GM18861 (cell line): ENCODE results near the gene NRL.

Experiments used
- ATAC-seq: cut with Tn5 transposase; IDR thresholded peaks from one replicate; pipeline ENCODE4 v1.9.1; 2021; ENCODE audit not compliant: unreplicated experiment

The NRL gene

DNA sequence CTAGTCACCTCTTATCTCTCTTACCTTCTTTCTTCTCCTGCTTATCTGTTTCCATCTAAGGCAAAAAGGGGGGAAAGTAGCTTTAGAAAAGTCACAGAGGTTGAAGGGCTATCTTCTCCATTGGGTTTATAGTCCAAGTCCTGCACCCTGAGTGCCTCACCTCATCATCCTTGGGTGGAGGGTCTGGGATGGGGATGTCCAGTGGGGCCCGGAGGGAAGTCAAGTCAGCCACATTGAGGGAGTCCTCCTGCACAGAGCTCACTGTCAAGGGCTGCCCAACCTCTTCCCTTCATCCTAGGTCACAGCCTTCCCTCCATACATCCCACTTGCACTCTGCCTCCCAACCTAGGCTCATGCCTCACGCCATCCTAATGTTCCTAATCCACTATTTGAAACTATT is 30.5 kb upstream of the NRL start:
- ATAC-seq = no peak

DNA sequence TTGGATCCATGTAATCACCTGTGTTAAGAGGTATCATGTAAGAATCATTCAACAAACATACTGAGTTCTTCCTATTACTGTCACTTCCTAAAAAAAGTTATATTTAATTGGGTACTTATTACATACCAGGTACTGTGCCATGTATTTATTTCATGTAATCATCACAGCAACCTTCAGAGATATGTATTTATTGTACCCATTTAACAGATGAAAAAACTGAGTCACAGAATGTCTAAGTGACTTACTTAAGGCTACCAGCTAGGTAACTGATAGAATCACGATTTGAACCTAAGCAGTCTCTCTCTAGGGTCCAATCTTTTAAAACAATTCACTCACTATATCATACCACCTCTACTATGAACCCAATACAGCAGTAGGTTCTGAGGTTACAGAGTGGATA is 29.7 kb upstream of the NRL start:
- ATAC-seq = no peak

DNA sequence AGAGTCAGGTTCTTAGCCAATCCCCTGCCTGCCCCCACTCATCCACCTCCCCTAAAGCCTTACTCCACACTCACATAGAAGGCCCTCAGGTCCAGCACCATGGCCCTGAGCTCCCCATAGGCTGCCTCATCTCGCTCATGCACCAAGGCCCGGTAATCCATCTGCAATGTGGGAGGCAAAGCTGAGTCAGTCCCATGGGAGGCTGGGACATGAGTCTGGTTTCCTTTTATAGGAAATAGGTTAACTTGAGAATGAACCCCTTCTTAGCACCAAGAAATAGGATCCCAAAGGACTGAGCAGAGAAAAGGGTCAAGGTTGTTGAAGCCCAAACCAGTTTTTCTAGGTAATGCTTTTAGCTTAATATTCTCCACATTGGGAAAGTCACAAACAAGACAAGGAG is 28.8 kb upstream of the NRL start:
- no peak for ATAC-seq

DNA sequence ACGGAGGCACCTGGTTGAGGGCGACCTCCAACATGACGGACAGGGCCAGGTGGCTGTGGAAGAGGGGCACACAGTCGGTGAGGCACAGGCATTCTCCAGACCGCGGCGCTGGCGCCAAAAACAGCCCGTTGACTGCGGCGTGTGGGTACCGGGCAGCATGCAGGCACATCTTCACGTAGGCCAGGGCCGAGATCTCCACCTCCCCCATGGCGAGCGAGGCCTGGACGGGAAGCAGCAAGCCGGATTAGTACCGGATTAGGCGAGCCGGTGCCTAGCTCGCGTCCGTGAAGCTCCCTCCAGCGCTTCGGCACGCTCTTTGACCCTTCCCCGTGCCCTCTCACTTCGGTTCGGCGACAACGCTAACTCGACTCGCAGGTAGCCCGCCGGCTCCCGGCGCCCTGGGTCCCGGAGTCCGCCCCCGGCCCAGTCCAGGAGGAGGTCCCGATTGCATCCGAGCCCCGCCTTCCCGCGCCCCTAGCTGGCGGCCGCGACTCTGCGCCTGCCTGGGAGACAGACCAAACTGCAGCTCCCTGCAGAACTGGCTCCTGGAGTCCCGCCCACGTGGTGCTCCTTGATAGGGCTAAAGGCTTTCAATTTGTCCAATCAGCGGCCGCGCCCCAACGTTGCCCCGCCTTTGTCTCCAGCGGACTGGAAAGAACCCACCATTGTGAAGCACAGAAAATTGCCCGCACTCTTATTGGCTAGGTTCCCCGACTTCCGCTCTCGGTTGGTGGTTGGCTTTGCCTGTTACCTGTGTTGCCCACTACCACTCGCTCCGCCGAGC is 26.5 kb upstream of the NRL start, which contains the start of gene EMC9:
Gene EMC9, minus strand, starts transcription at position 495 of the 784 bp plus-strand sequence. Its CDS starts 287 bp downstream, at position 208.
- ATAC-seq = peak; percentile 79

DNA sequence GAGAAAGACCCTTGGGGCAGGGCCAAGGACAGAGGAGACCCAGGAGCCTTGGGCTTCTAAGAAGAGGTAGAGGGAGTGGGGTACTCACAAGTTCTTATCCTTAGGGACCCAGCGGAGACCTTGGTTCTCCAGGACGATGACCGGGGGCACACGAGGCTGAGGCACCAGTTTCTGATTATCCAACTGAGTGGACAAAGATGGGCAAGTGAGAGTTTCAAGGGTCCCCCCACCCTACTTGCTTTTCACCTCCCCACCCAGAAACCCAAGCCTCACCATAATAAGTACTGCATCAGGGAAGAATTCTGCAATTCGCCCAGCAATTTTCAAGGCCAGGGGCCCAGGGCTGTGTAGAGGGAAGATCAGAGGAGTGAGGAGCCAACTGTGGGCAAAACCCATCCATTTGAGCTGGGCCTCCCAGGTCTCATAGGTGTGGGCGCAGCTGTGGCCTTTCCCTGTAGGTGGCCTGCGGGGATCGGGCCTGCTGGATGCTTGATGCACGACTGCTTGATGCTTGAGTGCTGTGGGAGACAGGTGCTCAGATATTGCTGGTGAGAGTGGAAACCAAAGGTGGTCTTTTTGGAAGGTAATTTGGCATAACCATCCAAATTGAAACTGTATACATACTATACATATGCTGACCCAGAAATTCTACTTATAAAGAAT is 24.7 kb upstream of the NRL start:
- ATAC-seq = no peak

DNA sequence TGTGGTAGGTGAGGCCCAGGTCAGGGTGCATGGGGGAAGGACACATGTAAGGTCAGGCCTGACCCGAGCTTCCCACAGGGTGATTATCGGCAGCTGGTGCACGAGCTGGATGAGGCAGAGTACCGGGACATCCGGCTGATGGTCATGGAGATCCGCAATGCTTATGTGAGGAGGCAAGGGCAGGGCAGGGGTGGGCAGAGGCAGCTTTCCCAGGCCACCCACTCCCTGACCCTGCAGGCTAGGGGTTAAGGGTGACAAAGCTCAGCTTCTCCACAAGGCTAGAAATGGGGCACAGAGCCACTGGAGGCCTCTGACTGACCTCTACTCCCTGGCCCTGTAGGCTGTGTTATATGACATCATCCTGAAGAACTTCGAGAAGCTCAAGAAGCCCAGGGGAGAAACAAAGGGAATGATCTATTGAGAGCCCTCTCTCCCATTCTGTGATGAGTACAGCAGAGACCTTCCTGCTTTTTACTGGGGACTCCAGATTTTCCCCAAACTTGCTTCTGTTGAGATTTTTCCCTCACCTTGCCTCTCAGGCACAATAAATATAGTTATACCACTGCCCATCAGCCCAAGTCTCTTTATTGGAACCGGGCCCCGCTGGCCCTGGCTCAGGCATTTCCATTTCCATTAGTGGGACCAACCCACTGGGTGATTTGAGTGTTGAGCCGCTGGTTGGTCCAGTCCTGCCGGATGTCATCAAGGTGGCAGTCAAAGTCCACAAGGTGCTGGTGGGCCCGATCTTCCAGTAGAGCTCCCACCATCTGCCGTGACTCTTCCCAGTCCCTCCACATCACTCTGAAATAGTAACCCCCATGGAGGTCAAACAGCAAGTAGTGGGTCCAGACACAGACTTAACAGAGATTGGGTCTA is 23.9 kb upstream of the NRL start:
- no peak for ATAC-seq

DNA sequence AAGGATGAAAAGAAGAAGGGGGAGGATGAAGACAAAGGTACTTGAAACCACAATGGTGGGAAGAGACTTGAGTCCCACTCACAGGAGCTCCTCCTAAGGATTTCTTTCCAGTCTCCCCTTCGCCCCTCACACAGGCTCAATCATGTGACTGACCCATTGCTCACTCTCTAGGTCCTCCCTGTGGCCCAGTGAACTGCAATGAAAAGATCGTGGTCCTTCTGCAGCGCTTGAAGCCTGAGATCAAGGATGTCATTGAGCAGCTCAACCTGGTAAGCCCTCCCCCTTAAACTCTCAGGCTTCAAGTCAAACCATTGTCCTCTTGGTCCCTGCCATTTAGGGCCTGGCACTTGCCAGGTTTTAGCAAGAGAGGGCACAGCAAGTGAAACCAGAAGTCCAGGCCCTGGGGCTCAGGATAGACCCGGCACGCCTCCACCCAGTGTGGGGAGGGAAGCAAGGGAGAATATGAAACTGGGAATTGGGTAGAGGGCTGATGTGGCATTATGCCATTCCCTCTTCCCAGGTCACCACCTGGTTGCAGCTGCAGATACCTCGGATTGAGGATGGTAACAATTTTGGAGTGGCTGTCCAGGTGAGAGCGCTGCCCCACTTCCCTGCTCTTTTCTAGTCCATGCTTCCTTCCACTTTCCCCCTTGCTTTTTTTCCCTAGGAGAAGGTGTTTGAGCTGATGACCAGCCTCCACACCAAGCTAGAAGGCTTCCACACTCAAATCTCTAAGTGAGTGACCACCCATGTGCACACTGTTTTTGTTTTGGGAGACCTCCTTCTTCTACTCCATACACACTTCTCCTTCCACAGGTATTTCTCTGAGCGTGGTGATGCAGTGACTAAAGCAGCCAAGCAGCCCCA is 23.0 kb upstream of the NRL start:
- ATAC-seq = no peak

DNA sequence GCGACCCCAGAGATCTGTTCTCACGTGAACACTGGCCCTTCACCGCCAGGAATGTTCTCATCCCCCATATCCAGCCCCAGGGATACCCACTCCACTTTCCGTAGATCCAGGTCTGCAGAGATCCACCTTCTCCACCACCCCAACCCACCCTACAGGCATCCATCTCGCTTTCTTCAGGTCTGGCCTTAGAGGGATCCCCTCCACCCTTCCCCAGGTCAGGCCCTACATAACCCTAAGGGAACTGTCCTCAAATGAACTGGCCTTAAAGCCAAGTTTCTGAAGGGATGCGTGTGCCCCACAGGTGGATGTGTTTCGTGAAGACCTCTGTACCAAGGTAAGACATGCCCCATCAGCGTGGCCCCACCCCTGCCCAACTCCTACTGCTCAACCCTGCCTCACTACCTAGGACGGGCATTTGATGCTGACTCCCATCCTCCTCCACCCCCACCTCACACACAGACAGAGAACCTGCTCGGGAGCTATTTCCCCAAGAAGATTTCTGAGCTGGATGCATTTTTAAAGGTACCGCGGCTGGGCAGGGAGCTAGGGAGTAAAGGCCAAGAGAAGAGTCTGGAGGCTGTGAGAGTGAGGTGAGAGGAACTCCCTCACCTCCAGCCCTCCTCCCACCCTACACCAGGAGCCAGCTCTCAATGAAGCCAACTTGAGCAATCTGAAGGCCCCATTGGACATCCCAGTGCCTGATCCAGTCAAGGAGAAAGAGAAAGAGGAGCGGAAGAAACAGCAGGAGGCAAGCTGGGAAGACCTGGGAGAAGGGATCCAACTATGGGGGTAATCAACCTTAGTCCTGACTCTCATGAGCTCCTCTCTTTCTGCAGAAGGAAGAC is 22.2 kb upstream of the NRL start:
- ATAC-seq = no peak

DNA sequence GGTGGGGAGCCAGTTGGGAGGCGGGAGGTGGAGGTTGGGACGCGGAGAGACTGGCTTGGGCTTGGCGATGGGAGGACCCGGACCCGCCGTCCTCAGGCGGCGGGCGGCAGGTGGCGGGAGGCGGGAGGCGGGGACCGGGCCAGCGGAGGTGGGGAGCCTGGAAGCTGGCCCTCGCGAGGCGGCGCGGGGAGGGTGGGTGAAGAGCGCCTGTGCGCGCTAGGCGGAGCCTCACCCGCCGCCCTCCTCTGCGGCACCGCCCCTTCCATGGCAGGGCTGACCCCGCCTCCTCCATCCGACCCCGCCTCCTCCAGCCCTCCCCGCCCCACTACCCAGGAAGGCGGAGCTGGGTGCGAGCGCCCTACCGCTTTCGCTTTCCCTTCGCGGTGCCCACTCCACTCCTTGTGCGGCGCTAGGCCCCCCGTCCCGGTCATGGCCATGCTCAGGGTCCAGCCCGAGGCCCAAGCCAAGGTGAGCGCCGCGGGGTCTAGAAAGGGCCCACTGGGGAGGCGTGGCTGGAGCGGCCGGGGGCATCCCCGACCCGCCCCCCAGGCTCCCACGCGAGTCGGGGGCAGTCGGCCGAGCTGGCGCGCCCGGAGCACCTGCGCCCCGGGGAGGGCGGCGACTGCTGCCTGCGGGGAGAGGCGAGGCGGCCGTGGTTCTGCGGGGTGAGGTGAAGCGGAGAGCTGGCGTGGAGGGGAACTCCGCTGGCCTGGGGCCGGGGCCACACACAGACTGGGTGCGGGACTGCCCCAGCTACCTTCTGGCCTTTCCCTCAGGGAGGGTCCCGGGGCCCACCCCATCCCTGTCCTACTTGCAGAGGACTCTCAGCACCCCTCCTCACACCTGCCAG is 21.3 kb upstream of the NRL start, which contains the start of gene PSME1:
Gene PSME1, plus strand, starts transcription at position 361 of the 850 bp plus-strand sequence. Its CDS starts 69 bp downstream, at position 430.
- peak; percentile 76 for ATAC-seq

DNA sequence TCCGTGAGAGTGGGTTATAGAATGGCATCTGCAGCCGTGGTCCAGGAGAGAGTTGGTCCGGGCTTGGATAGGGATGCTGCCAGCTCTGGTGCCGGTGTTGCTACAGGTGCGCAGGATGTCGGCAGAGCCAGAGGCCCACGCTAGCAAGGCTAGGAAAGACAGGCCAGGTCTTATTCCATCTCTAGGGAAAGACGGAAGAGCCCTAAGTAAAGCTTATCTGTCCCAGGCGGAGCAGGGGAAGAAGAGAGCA is 20.8 kb upstream of the NRL start:
- ATAC-seq = no peak

DNA sequence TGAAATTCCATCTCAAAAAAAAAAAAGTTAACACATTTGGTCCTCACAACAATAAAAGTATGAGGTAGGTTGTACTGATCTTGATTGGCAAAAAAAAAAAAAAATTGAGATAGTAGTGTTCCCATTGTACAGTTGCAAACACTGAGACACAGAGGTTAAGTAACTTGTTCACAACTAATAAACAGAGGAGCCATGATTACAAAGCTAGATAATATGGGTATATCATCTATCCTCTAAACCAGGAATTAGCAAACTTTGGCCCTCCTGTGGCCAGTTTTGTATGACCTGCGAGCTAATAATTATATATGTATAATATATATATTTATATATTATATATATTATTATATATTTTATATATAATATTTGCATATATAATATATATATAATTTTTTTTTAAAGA is 19.0 kb upstream of the NRL start:
- no peak for ATAC-seq

DNA sequence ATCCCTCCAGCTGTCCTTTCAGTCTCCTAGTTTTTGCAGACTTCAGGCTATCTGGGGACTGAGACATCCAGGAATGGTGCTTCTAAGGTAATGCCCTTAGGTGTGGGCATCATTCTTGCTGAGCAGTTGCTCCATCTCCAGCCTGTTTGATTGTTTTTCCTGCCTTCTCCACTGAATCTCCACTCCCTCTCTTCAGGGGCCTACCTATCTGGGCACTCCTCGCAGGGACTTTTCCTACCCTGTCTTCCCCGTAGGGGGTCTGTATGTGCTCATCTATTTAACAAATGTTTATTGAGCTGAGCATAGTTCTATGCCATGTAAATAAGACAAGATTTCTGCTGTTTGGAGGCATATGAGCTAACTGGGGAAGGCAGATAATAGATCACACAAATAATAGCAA is 18.2 kb upstream of the NRL start:
- ATAC-seq = no peak

DNA sequence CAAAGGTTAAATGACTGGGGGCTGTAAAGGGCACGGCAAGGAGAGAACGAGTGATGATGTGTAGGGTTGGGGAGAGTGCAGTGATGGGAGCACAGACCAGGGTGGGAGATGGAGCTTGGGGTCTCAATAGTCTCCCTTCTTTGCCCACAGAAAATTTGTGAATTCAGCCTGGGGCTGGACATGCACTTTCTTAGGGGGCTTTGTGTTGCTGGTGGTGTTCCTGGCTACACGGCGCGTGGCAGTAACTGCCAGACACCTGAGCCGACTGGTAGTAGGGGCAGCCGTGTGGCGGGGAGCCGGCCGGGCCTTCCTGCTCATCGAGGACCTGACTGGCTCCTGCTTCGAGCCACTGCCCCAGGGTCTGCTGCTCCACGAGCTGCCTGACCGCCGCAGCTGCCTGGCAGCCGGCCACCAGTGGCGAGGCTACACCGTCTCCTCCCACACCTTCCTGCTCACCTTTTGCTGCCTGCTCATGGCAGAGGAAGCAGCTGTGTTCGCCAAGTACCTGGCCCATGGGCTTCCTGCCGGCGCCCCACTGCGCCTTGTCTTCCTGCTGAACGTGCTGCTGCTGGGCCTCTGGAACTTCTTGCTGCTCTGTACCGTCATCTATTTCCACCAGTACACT is 17.4 kb upstream of the NRL start:
- no peak for ATAC-seq

DNA sequence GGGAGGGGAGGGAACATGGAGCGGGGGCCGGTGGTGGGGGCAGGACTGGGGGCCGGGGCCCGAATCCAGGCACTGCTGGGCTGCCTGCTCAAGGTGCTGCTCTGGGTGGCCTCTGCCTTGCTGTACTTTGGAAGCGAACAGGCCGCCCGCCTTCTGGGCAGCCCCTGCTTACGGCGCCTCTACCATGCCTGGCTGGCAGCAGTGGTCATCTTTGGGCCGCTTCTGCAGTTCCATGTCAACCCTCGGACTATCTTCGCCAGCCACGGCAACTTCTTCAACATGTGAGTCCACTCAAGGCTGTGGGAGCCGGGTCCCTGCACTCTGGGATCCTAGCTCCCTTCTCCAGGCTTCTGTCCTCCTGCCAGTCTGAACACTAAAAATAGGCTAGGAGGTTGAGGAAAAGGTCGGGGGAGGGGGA is 16.8 kb upstream of the NRL start:
- no peak for ATAC-seq

DNA sequence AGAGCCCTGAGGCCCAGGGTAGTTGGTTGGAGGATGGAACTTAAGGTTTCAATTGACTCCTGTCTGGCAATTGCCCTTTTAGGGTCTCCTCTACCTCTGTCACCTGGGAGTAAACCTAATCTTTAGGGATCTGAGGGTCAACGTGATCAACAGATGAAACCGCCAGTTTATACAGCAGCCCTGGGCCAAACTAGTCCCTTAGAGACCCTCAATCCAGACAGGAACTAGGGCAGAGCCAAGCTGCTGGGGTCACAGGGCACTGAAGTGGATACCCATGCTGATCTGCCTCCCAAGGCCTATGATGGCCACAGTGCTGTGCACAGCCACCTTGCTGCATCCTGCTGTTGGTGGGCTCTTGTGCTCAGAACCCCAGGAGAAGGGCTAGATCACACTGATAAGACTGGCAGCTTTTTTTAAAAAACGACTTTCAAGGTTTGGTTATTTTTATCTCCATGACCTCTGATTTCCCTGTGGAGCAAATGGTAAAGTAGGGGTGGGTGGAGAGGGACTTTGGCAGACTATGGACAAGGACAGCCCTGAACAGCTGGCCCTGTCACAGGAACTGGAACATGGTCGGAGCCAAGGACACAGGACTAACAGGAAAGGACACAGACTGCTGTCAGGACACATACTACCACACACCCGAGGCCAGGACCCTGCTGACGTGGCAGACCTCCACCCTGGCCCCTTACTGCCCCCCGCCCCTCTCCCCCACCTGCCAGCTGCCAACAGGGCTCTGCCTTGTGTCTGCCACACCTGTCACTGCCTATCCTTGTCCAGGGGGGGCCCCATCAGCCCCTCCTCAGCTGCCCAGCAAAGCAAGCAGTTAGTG is 16.2 kb upstream of the NRL start:
- no peak for ATAC-seq

DNA sequence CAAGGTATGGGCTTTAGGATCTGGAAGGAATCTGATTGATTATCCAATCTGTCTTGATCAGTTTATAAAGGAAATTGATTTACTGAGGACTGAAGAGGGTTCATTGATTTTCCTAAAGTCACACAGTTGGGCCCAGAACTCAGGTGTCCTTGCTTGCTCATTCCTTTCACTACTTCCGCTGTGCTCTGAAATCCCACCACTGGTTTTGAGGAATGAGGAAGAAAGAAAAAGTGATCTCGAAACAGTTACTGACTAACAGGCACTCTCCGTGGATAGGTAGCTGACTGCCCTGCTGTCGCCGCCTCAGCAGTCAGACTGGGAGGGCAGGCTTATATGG is 15.6 kb upstream of the NRL start, which contains the start of gene FITM1:
Gene FITM1, plus strand, starts transcription at position 280 of the 337 bp plus-strand sequence. CDS start 905 bp downstream, outside the sequence.
- ATAC-seq = no peak

DNA sequence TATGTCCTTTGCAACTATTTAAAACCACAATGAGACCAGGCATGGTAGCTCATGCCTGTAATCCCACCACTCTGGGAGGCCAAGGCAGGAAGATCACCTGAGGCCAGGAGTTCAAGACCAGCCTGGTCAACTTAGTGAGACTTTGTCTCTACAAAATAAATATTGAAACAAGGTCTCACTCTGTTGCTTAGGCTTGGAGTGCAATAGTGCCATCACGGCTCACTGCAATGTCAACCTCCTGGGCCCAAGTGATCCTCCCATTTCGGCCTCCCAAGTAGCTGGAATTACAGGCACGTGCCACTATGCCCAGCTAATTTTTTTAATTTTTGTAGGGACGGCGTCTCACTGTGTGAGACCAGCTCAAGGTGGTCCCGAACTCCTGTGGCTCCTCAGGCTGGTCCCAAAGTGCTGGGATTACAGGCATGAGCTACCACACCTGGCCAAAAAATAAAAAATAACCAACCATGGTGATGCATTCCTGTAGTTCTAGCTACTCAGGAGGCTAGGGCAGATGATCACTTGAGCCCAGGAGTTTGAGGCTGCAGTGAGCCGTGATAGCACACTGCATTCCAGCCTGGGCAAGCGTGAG is 14.8 kb upstream of the NRL start:
- no peak for ATAC-seq
